ENCODE measurements around the gene CNTN5. TPM values are rescaled to one million over a fixed set of nuclear protein-coding genes. Genes with fewer than 3 reads are reported as not detected.
"Not testable (repeated sequence)": the region's sequence is repeated elsewhere in the genome, so short reads cannot be mapped to it uniquely, and the experiment has no call there.

The CNTN5 gene
- total RNA-seq, 1 donor: not detected

GRCh38 chr11:99781074-99781473 lies 760.3 kb downstream of the CNTN5 start:
- H3K4me1 ChIP-seq (ENCODE audit: insufficient read depth, low read length): no peaks in the 10 kb centered on the region
- no peaks in the 10 kb centered on the region for H3K9me3 ChIP-seq (ENCODE audit: low read depth, low read length)
- no peaks in the 10 kb centered on the region for H3K27me3 ChIP-seq (ENCODE audit: insufficient read depth, low read length)
- H3K4me3 ChIP-seq (ENCODE audit: low read length): no peak overlapping the region

- Histone ChIP-seq H3K27me3 (ENCODE audit: insufficient read depth, low read length) (no peaks in the 10 kb centered on the region), H3K4me3 (ENCODE audit: low read length) (no peak overlapping the region), H3K4me1 (ENCODE audit: insufficient read depth, low read length) (no peaks in the 10 kb centered on the region), H3K9me3 (ENCODE audit: low read depth, low read length) (peaks cover 13% of the 10 kb centered on the region)
Observed at GRCh38 chr11:99791354-99791753, 770.6 kb downstream of the CNTN5 start.

- H3K9me3 ChIP-seq (ENCODE audit: low read depth, low read length): peaks cover 8% of the 10 kb centered on the region
- H3K4me1 ChIP-seq (ENCODE audit: insufficient read depth, low read length): no peaks in the 10 kb centered on the region
- H3K4me3 ChIP-seq (ENCODE audit: low read length): no peak overlapping the region
- no peaks in the 10 kb centered on the region for H3K27me3 ChIP-seq (ENCODE audit: insufficient read depth, low read length)
Observed at GRCh38 chr11:99795999-99796398, 775.2 kb downstream of the CNTN5 start.

GRCh38 chr11:99803501-99803900 lies 782.8 kb downstream of the CNTN5 start:
- no peak overlapping the region for H3K4me3 ChIP-seq (ENCODE audit: low read length)
- no peaks in the 10 kb centered on the region for H3K9me3 ChIP-seq (ENCODE audit: low read depth, low read length)
- H3K27me3 ChIP-seq (ENCODE audit: insufficient read depth, low read length): no peaks in the 10 kb centered on the region
- no peaks in the 10 kb centered on the region for H3K4me1 ChIP-seq (ENCODE audit: insufficient read depth, low read length)

GRCh38 chr11:99812516-99812915 lies 791.8 kb downstream of the CNTN5 start:
- no peak overlapping the region for H3K4me3 ChIP-seq (ENCODE audit: low read length)
- H3K9me3 ChIP-seq (ENCODE audit: low read depth, low read length): no peaks in the 10 kb centered on the region
- H3K27me3 ChIP-seq (ENCODE audit: insufficient read depth, low read length): no peaks in the 10 kb centered on the region
- H3K4me1 ChIP-seq (ENCODE audit: insufficient read depth, low read length): no peaks in the 10 kb centered on the region

GRCh38 chr11:99814021-99814420 lies 793.3 kb downstream of the CNTN5 start:
- H3K4me3 ChIP-seq (ENCODE audit: low read length): no peak overlapping the region

GRCh38 chr11:99814738-99815137 lies 794.0 kb downstream of the CNTN5 start:
- Histone ChIP-seq H3K4me3 (ENCODE audit: low read length) (no peak overlapping the region), H3K9me3 (ENCODE audit: low read depth, low read length) (no peaks in the 10 kb centered on the region), H3K27me3 (ENCODE audit: insufficient read depth, low read length) (no peaks in the 10 kb centered on the region), H3K4me1 (ENCODE audit: insufficient read depth, low read length) (no peaks in the 10 kb centered on the region)

More at GRCh38 chr11:99814021-99814420, 793.3 kb downstream of the CNTN5 start:
- Histone ChIP-seq H3K27me3 (ENCODE audit: insufficient read depth, low read length) (no peaks in the 10 kb centered on the region), H3K4me1 (ENCODE audit: insufficient read depth, low read length) (no peaks in the 10 kb centered on the region), H3K9me3 (ENCODE audit: low read depth, low read length) (no peaks in the 10 kb centered on the region)

- Histone ChIP-seq H3K4me3 (ENCODE audit: low read length) (no peak overlapping the region), H3K4me1 (ENCODE audit: insufficient read depth, low read length) (no peaks in the 10 kb centered on the region), H3K27me3 (ENCODE audit: insufficient read depth, low read length) (no peaks in the 10 kb centered on the region), H3K9me3 (ENCODE audit: low read depth, low read length) (no peaks in the 10 kb centered on the region)
Observed at GRCh38 chr11:99818991-99819390, 798.2 kb downstream of the CNTN5 start.

- no peaks in the 10 kb centered on the region for H3K9me3 ChIP-seq (ENCODE audit: low read depth, low read length)
- H3K4me3 ChIP-seq (ENCODE audit: low read length): no peak overlapping the region
- no peaks in the 10 kb centered on the region for H3K4me1 ChIP-seq (ENCODE audit: insufficient read depth, low read length)
- no peaks in the 10 kb centered on the region for H3K27me3 ChIP-seq (ENCODE audit: insufficient read depth, low read length)
Observed at GRCh38 chr11:99822846-99823565, 802.3 kb downstream of the CNTN5 start.

GRCh38 chr11:99836739-99837138 lies 816.0 kb downstream of the CNTN5 start:
- H3K9me3 ChIP-seq (ENCODE audit: low read depth, low read length): peaks cover 16% of the 10 kb centered on the region
- not testable (repeated sequence) for H3K4me1 ChIP-seq (ENCODE audit: insufficient read depth, low read length); H3K4me3 ChIP-seq (ENCODE audit: low read length); H3K27me3 ChIP-seq (ENCODE audit: insufficient read depth, low read length)

- no peaks in the 10 kb centered on the region for H3K4me1 ChIP-seq (ENCODE audit: insufficient read depth, low read length)
- no peak overlapping the region for H3K4me3 ChIP-seq (ENCODE audit: low read length)
- no peaks in the 10 kb centered on the region for H3K27me3 ChIP-seq (ENCODE audit: insufficient read depth, low read length)
- H3K9me3 ChIP-seq (ENCODE audit: low read depth, low read length): peaks cover 16% of the 10 kb centered on the region
Observed at GRCh38 chr11:99841885-99842284, 821.1 kb downstream of the CNTN5 start.

GRCh38 chr11:99865951-99866350 lies 845.2 kb downstream of the CNTN5 start:
- Histone ChIP-seq H3K4me1 (ENCODE audit: insufficient read depth, low read length) (no peaks in the 10 kb centered on the region), H3K9me3 (ENCODE audit: low read depth, low read length) (no peaks in the 10 kb centered on the region), H3K4me3 (ENCODE audit: low read length) (no peak overlapping the region), H3K27me3 (ENCODE audit: insufficient read depth, low read length) (no peaks in the 10 kb centered on the region)

- no peaks in the 10 kb centered on the region for H3K9me3 ChIP-seq (ENCODE audit: low read depth, low read length)
- no peak overlapping the region for H3K4me3 ChIP-seq (ENCODE audit: low read length)
- H3K4me1 ChIP-seq (ENCODE audit: insufficient read depth, low read length): no peaks in the 10 kb centered on the region
- no peaks in the 10 kb centered on the region for H3K27me3 ChIP-seq (ENCODE audit: insufficient read depth, low read length)
Observed at GRCh38 chr11:99881610-99882009, 860.9 kb downstream of the CNTN5 start.

- no peaks in the 10 kb centered on the region for H3K27me3 ChIP-seq (ENCODE audit: insufficient read depth, low read length)
Observed at GRCh38 chr11:99884750-99885149, 864.0 kb downstream of the CNTN5 start.

GRCh38 chr11:99887481-99887880 lies 866.7 kb downstream of the CNTN5 start:
- Histone ChIP-seq H3K27me3 (ENCODE audit: insufficient read depth, low read length) (no peaks in the 10 kb centered on the region), H3K4me3 (ENCODE audit: low read length) (no peak overlapping the region), H3K4me1 (ENCODE audit: insufficient read depth, low read length) (no peaks in the 10 kb centered on the region), H3K9me3 (ENCODE audit: low read depth, low read length) (no peaks in the 10 kb centered on the region)

More at GRCh38 chr11:99884750-99885149, 864.0 kb downstream of the CNTN5 start:
- Histone ChIP-seq H3K4me3 (ENCODE audit: low read length) (no peak overlapping the region), H3K9me3 (ENCODE audit: low read depth, low read length) (no peaks in the 10 kb centered on the region), H3K4me1 (ENCODE audit: insufficient read depth, low read length) (no peaks in the 10 kb centered on the region)

GRCh38 chr11:99893811-99894210 lies 873.1 kb downstream of the CNTN5 start:
- no peaks in the 10 kb centered on the region for H3K27me3 ChIP-seq (ENCODE audit: insufficient read depth, low read length)
- no peaks in the 10 kb centered on the region for H3K9me3 ChIP-seq (ENCODE audit: low read depth, low read length)
- H3K4me3 ChIP-seq (ENCODE audit: low read length): no peak overlapping the region
- H3K4me1 ChIP-seq (ENCODE audit: insufficient read depth, low read length): no peaks in the 10 kb centered on the region
